NCI-H1105 (cell line): Measurements from ENCODE around the gene TSPAN1.

ENCODE experiments used
- DNase-seq: peaks from one replicate; lab custom pipeline; 2025; lab: John Stamatoyannopoulos, UW

Gene TSPAN1

GRCh38 chr1:46174448-46175231 lies at the start of gene TSPAN1:
TSS of gene TSPAN1 (plus strand) at chr1:46175087. CDS start at chr1:46181108, 6,021 bp downstream.
- DNase-seq = no peak

- DNase-seq = no peak
These were observed 46.5 kb upstream of the TSPAN1 start for GRCh38 chr1:46128344-46128743.

GRCh38 chr1:46130121-46130520 lies 44.8 kb upstream of the TSPAN1 start:
- DNase-seq = no peak

GRCh38 chr1:46130606-46131005 lies 44.3 kb upstream of the TSPAN1 start:
- no peak for DNase-seq

DNA sequence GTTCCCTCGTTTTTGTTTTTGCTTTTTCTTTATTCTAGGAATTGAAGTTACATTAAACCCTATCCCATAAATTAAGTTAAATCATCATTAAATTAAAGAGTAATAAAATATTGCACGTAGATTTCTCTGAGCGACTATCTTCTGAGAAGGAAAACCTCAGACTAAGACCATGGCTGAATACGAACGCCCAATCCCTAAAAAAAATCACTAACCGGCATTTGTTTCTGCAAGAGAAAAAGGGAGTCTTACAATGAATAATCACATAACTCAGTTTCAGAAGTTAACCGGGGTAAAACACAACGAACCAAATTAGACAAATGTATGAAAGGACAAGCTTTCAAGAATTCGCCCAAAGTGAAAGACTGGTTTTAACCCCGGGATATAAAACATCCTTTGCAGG lies 43.8 kb upstream of the TSPAN1 start:
- no peak for DNase-seq

- peak; percentile 54 for DNase-seq
These were observed 43.0 kb upstream of the TSPAN1 start for GRCh38 chr1:46131712-46132528.

GRCh38 chr1:46132529-46133180 lies 42.2 kb upstream of the TSPAN1 start, which contains the start of gene PIK3R3:
TSS of gene PIK3R3 (minus strand) at chr1:46132629. CDS start at chr1:46131952, 677 bp downstream.
- peak; percentile 99 for DNase-seq

- peak; percentile 95 for DNase-seq
These were observed 41.7 kb upstream of the TSPAN1 start for GRCh38 chr1:46133181-46133658.

GRCh38 chr1:46133781-46134350 lies 41.0 kb upstream of the TSPAN1 start:
- DNase-seq = no peak

DNA sequence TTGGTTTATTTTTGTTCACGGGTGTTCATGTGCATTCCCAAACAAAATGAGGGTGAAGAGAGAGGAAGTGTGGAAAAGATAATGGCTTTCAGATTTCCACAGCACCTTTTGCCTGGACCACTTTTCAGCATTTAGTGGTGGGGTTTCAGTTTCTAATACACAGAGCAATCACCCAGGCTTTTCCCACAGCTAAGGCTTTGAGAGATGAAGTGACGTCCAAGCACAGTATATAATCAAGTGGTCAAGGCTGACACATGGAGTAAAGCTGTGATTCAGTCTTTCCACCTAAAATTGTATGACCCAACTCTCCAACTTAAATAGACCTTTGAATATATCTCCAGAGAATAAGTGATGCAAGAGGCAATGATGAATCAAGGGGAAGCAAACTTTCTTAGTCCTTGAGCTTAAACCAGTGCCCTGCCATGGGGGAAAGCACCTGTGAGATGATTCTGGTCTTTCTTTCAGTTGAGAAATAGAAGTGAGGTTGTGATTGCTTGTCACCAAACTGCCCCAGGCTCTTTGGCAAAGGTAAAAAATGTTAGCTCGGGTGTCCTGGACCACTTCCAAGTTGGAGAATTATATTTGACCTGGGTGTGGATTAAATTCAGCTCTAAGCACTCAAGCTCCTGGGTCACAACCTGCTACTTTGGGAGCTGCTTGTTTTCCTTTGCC lies 40.1 kb upstream of the TSPAN1 start:
- peak; percentile 77 for DNase-seq

DNA sequence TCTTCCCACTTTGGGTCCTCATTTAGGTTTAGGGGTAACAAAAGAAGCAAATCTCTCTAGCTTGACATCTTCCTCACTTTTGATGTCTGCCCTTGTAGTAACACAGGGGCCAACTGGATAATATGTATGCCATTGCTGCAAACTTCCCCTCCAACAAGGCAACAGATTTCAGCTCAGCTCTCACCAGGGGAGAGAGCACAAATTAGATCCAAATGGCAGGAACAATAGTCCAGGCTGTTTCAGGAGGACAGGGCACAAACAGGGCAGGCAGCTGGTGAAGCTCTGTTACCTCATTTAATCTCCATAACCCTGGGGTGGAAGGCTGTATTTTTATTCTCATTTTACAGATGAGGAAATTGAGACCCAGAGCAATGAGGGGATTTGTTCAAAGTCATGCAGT lies 38.2 kb upstream of the TSPAN1 start:
- DNase-seq = no peak

- no peak for DNase-seq
These were observed 37.0 kb upstream of the TSPAN1 start for GRCh38 chr1:46137916-46138315.

GRCh38 chr1:46148318-46148717 lies 26.6 kb upstream of the TSPAN1 start:
- DNase-seq = no peak

GRCh38 chr1:46150085-46150484 lies 24.8 kb upstream of the TSPAN1 start:
- no peak for DNase-seq

- DNase-seq = no peak
These were observed 22.9 kb upstream of the TSPAN1 start for GRCh38 chr1:46152016-46152415.

- no peak for DNase-seq
These were observed 21.7 kb upstream of the TSPAN1 start for GRCh38 chr1:46153228-46153627.

DNA sequence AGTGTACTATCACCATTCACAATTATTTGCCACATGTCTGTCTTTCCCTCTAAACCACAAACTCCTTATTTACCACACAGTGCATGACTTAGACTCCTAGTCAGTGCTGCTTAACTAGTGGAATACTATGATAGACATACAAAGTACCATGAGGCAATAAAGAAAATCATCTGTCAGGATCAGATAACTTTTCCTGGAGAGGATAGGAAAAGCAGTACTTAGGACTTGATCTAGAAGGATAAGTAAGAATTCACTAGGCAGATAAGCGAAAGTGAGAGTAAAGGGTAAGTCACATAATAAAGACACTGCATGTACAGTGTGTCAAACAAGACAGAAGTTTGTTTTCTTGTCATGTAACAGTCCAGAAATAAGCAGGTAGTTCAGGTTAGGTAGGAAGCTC lies 21.2 kb upstream of the TSPAN1 start:
- no peak for DNase-seq

- no peak for DNase-seq
These were observed 17.0 kb upstream of the TSPAN1 start for GRCh38 chr1:46157916-46158311.

DNA sequence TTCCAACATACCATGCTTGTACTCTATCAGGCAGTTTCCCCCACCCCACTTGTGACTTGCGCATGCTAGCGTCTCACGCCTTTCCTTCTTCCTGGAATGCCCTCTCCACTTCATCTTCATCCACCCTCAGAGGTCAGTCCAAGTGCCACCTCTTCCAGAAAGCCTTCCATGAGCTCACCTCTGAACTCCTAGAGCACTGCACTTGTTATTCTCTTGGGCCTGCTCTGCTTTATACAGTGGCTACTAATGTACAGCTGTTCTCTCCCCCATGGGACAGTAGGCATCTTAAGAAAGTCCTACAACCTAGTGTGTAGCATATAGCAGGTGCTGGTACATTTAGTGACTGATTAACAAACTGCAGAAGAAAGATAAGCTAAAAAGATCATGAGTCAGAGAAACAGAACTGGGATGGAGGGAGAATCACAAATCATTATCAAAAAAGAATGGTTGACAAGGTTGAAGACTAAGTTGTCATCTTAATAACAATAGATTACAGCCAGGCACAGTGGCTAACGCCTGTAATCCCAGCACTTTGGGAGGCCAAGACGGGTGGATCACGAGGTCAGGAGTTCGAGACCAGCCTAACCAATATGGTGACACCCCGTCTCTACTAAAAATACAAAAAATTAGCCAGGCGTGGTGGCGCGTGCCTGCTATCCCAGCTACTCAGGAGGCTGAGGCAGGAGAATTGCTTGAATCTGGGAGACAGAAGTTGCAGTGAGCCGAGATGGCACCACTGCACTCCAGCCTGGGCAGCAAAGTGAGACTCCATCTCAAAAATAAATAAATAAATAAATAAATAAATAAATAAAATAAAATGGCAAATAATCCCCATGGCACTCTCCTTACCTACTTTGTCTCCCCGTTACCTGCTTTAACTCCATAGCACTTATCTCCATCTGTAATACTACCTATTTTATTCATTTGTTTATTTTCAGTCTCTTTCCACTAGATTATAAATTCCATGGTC lies 16.3 kb upstream of the TSPAN1 start:
- no peak for DNase-seq

- no peak for DNase-seq
These were observed 15.4 kb upstream of the TSPAN1 start for GRCh38 chr1:46159516-46159915.
